H9 (cell line): ENCODE results near the gene EGFL8. TPM values are rescaled to one million over a fixed set of nuclear protein-coding genes. Genes with fewer than 3 reads are reported as not detected.

ENCODE experiments used
- DNase-seq: peaks from one replicate; pipeline ENCODE4 v3.0.0-alpha.2; 2017
- H2AFZ ChIP-seq: one replicate; pipeline ENCODE4 v1.6.1; 2013; ENCODE audit warnings: mild to moderate bottlenecking, low read length, control low read depth, moderate library complexity
- H2AK5ac ChIP-seq: 2 replicates; pipeline ENCODE4 v1.6.1; 2013; ENCODE audit warnings: low read length, control low read depth, mixed read lengths; ENCODE audit not compliant: insufficient read length
- H2BK120ac ChIP-seq: one replicate; pipeline ENCODE4 v1.6.1; 2013; ENCODE audit warnings: low read depth, mild to moderate bottlenecking, low read length, control low read depth, inconsistent platforms; ENCODE audit not compliant: poor library complexity, severe bottlenecking
- H2BK12ac ChIP-seq: 2 replicates; pipeline ENCODE4 v1.6.1; 2013; ENCODE audit warnings: low read length, control low read depth, mixed read lengths, low read depth; ENCODE audit not compliant: insufficient read length
- H2BK15ac ChIP-seq: 2 replicates; pipeline ENCODE4 v1.6.1; 2013; ENCODE audit warnings: low read depth, low read length, control low read depth
- H2BK20ac ChIP-seq: one replicate; pipeline ENCODE4 v1.6.1; 2013; ENCODE audit warnings: low read depth, mild to moderate bottlenecking, low read length, control low read depth, inconsistent platforms; ENCODE audit not compliant: poor library complexity, severe bottlenecking
- H2BK5ac ChIP-seq: 2 replicates; pipeline ENCODE4 v1.6.1; 2013; ENCODE audit warnings: low read length, control low read depth, mixed read lengths; ENCODE audit not compliant: insufficient read length
- H3K14ac ChIP-seq: 2 replicates; pipeline ENCODE4 v1.6.1; 2013; ENCODE audit warnings: low read length, control low read depth; ENCODE audit not compliant: insufficient read depth
- H3K18ac ChIP-seq: 2 replicates; pipeline ENCODE4 v1.6.1; 2013; ENCODE audit warnings: low read depth, mild to moderate bottlenecking, mixed read lengths, low read length, control low read depth; ENCODE audit not compliant: insufficient read length
- H3K23ac ChIP-seq: 2 replicates; pipeline ENCODE4 v1.6.1; 2013; ENCODE audit warnings: low read length, control low read depth, mixed read lengths, low read depth; ENCODE audit not compliant: insufficient read length
- H3K23me2 ChIP-seq: 2 replicates; pipeline ENCODE4 v1.6.1; 2013; ENCODE audit warnings: low read depth, mild to moderate bottlenecking, mixed read lengths, low read length, control low read depth; ENCODE audit not compliant: insufficient read length, poor library complexity, severe bottlenecking
- H3K27ac ChIP-seq: 2 replicates; pipeline ENCODE4 v1.5.1; 2013; ENCODE audit warnings: low read length, control low read depth, mixed read lengths, low read depth; ENCODE audit not compliant: insufficient read length
- H3K27me3 ChIP-seq: 2 replicates; pipeline ENCODE4 v1.6.1; 2013; ENCODE audit warnings: low read length, control low read depth, inconsistent platforms; ENCODE audit not compliant: insufficient read depth
- H3K4ac ChIP-seq: 2 replicates; pipeline ENCODE4 v1.6.1; 2013; ENCODE audit warnings: low read depth, mild to moderate bottlenecking, control low read depth, inconsistent platforms, low read length, moderate library complexity
- H3K4me1 ChIP-seq: 2 replicates; pipeline ENCODE4 v1.6.1; 2013; ENCODE audit warnings: low read length, control low read depth, inconsistent platforms; ENCODE audit not compliant: insufficient read depth
- H3K4me2 ChIP-seq: 2 replicates; pipeline ENCODE4 v1.6.1; 2013; ENCODE audit warnings: low read length, control low read depth, mixed read lengths; ENCODE audit not compliant: insufficient read length, insufficient read depth
- H3K56ac ChIP-seq: 2 replicates; pipeline ENCODE4 v1.6.1; 2013; ENCODE audit warnings: low read depth, mild to moderate bottlenecking, mixed read lengths, low read length, control low read depth; ENCODE audit not compliant: insufficient read length
- H3K79me1 ChIP-seq: 2 replicates; pipeline ENCODE4 v1.6.1; 2013; ENCODE audit warnings: low read depth, mild to moderate bottlenecking, moderate library complexity, low read length, control low read depth, inconsistent platforms; ENCODE audit not compliant: insufficient read depth, poor library complexity, severe bottlenecking
- H3K79me2 ChIP-seq: 2 replicates; pipeline ENCODE4 v1.6.1; 2013; ENCODE audit warnings: low read length, control low read depth, inconsistent platforms; ENCODE audit not compliant: insufficient read depth
- H3K9ac ChIP-seq: 2 replicates; pipeline ENCODE4 v1.6.1; 2013; ENCODE audit warnings: low read length, control low read depth, mixed read lengths; ENCODE audit not compliant: insufficient read length; ENCODE audit errors: extremely low read depth
- H3K9me3 ChIP-seq: one replicate; pipeline ENCODE4 v1.6.1; 2013; ENCODE audit warnings: low read depth, low read length, inconsistent platforms; ENCODE audit not compliant: control insufficient read depth
- H3T11ph ChIP-seq: one replicate; pipeline ENCODE4 v1.6.1; 2013; ENCODE audit warnings: mild to moderate bottlenecking, low read length, control low read depth, inconsistent platforms
- H4K20me1 ChIP-seq: one replicate; pipeline ENCODE4 v1.6.1; 2013; ENCODE audit not compliant: control insufficient read depth, insufficient read length, insufficient read depth
- H4K5ac ChIP-seq: 2 replicates; pipeline ENCODE4 v1.6.1; 2013; ENCODE audit warnings: low read depth, mild to moderate bottlenecking, mixed read lengths, low read length, control low read depth; ENCODE audit not compliant: insufficient read length
- H4K8ac ChIP-seq: replicated peaks from 2 replicates; pipeline ENCODE4 v1.6.1; 2013; ENCODE audit warnings: low read length, control low read depth, mixed read lengths, low read depth; ENCODE audit not compliant: insufficient read length
- H4K91ac ChIP-seq: 2 replicates; pipeline ENCODE4 v1.6.1; 2013; ENCODE audit warnings: low read depth, mild to moderate bottlenecking, moderate library complexity, mixed read lengths, low read length, control low read depth; ENCODE audit not compliant: insufficient read length
- H3K27ac Mint-ChIP-seq, 3 experiments: 2 replicates in 2 of 3; 3 replicates in 1 of 3; pipeline ENCODE4 v1.8.0; 2020 to 2021; ENCODE audit warnings: mixed read lengths in 3 of 3, mild to moderate bottlenecking in 1 of 3, moderate library complexity in 1 of 3
- H3K27me3 Mint-ChIP-seq: 2 replicates; pipeline ENCODE4 v1.8.0; 2021; ENCODE audit warnings: low read depth, mild to moderate bottlenecking, moderate library complexity, mixed read lengths
- H3K36me3 Mint-ChIP-seq, 3 experiments: 2 replicates in 2 of 3; 3 replicates in 1 of 3; pipeline ENCODE4 v1.8.0; 2020 to 2021; ENCODE audit warnings: low read depth in 3 of 3, mixed read lengths in 3 of 3; ENCODE audit not compliant: insufficient read depth in 1 of 3
- H3K4me1 Mint-ChIP-seq, 2 experiments: 2 replicates each; pipeline ENCODE4 v1.8.0; 2020; ENCODE audit warnings: mixed read lengths in 2 of 2
- H3K4me3 Mint-ChIP-seq, 2 experiments: 2 replicates in 1 of 2; 3 replicates in 1 of 2; pipeline ENCODE4 v1.8.0; 2020 to 2021; ENCODE audit warnings: mild to moderate bottlenecking in 2 of 2, mixed read lengths in 2 of 2, moderate library complexity in 1 of 2
- H3K9me3 Mint-ChIP-seq, 2 experiments: 2 replicates in 1 of 2; 3 replicates in 1 of 2; pipeline ENCODE4 v1.8.0; 2020; ENCODE audit warnings: mild to moderate bottlenecking in 2 of 2, mixed read lengths in 2 of 2, moderate library complexity in 1 of 2
- CTCF ChIP-seq: fragments of 200-600 bp; sonication (generic); conservative IDR thresholded peaks from 3 replicates; pipeline ENCODE4 v1.8.0; 2021; ENCODE audit warnings: antibody characterized with exemption, mild to moderate bottlenecking
- WGBS: extraction: QIAGEN DNeasy Blood & Tissue Kit; methylation state at CpG from one replicate; pipeline ENCODE4 v1.1.7; 2013; ENCODE audit warnings: missing lambda C conversion rate, low lambda C conversion rate, mixed read lengths; ENCODE audit not compliant: insufficient read length; ENCODE audit errors: extremely low coverage; 5-methylcytosine and 5-hydroxymethylcytosine counted together
- total RNA-seq: library from RNA; stranded (reverse); gene quantifications from 2 replicates; pipeline ENCODE4 v1.2.1, GENCODE V29; 2021

EGFL8 gene
- total RNA-seq, 1 experiment from 2014 or later, result 27.2 TPM

GRCh38 chr6:32151181-32151862, 13.1 kb upstream of the EGFL8 start:
- no peak overlapping the region for H3K4ac ChIP-seq
- no CpG with 5 or more reads among the region's 8 CpGs for WGBS
- no peaks in the 10 kb centered on the region; the same call in 1 of the 2 replicates for H3K79me2 ChIP-seq
- H2AFZ ChIP-seq, result no peak overlapping the region
- H3K27ac ChIP-seq, result no peak overlapping the region
- no peak overlapping the region for H3K56ac ChIP-seq
- H2BK20ac ChIP-seq, result no peak overlapping the region
- H3K18ac ChIP-seq, result no peak overlapping the region
- H3K23ac ChIP-seq, result no peak overlapping the region
- peaks cover 41% of the 10 kb centered on the region for H3K23me2 ChIP-seq
- H3T11ph ChIP-seq, result no peak overlapping the region
- H3K14ac ChIP-seq, result no peak overlapping the region
- Mint-ChIP-seq H3K27me3 (peaks cover 4% of the 10 kb centered on the region), H3K36me3 (peaks cover 11 to 15% (median 11%) of the 10 kb centered on the region in 3 experiments; a peak in 6 of 7 replicates), H3K9me3 (no peaks in the 10 kb centered on the region; a peak in 1 of 5 replicates), H3K4me3 (peak overlapping the region; percentile 49 to 98), H3K27ac (no peak overlapping the region), H3K4me1 (peaks cover 41 to 62% of the 10 kb centered on the region in 2 experiments)
- H2BK120ac ChIP-seq, result no peak overlapping the region
- TF ChIP-seq CTCF, result no peak
- no peaks in the 10 kb centered on the region for H4K20me1 ChIP-seq
- no peak overlapping the region for H2BK15ac ChIP-seq
- no peaks in the 10 kb centered on the region for H3K79me1 ChIP-seq
- DNase-seq, result no peak
- H2AK5ac ChIP-seq, result no peak overlapping the region
- no peak overlapping the region for H4K5ac ChIP-seq
- no peak overlapping the region for H3K9ac ChIP-seq
- H2BK12ac ChIP-seq, result no peak overlapping the region
- no peaks in the 10 kb centered on the region for H3K9me3 ChIP-seq
- no peak overlapping the region for H4K91ac ChIP-seq
- peaks cover 7% of the 10 kb centered on the region for H3K4me1 ChIP-seq
- no peak overlapping the region for H2BK5ac ChIP-seq
- no peaks in the 10 kb centered on the region; the same call in 1 of the 2 replicates for H3K27me3 ChIP-seq
- H4K8ac ChIP-seq, result no peak overlapping the region
- peak overlapping the region; percentile 81 for H3K4me2 ChIP-seq
